NCI-H82 treated with DMSO at 0.1 percent for 48 hours (cell line): ENCODE results near the gene UBE2L5.

ENCODE experiments used
- DNase-seq: peaks from one replicate; lab custom pipeline; 2025; ENCODE audit not compliant: unreplicated experiment; lab: John Stamatoyannopoulos, UW

UBE2L5 gene

GRCh38 chr13:30422054-30422839, at the start of gene UBE2L5:
Gene UBE2L5 (plus strand): TSS chr13:30422493. CDS start chr13:30427991, 5,498 bp downstream.
- DNase-seq: peak; percentile 67

GRCh38 chr13:30373727-30374126, 48.6 kb upstream of the UBE2L5 start:
- no peak for DNase-seq

- no peak for DNase-seq
These were observed 46.9 kb upstream of the UBE2L5 start for GRCh38 chr13:30375265-30375835.

- no peak for DNase-seq
These were observed 45.6 kb upstream of the UBE2L5 start for GRCh38 chr13:30376426-30377311.

- DNase-seq: no peak
These were observed 45.0 kb upstream of the UBE2L5 start for GRCh38 chr13:30377312-30377685.

- no peak for DNase-seq
These were observed 44.1 kb upstream of the UBE2L5 start for GRCh38 chr13:30378191-30378590.

GRCh38 chr13:30381049-30381448, 41.2 kb upstream of the UBE2L5 start:
- DNase-seq: no peak

- peak; percentile 48 for DNase-seq
These were observed 39.3 kb upstream of the UBE2L5 start for GRCh38 chr13:30382836-30383525.

GRCh38 chr13:30388406-30389283, 33.6 kb upstream of the UBE2L5 start:
- no peak for DNase-seq

GRCh38 chr13:30391956-30392680, 30.2 kb upstream of the UBE2L5 start:
- DNase-seq: no peak

GRCh38 chr13:30392681-30393045, 29.6 kb upstream of the UBE2L5 start:
- DNase-seq: no peak

- no peak for DNase-seq
These were observed 27.5 kb upstream of the UBE2L5 start for GRCh38 chr13:30394751-30395191.

GRCh38 chr13:30395192-30396158, 26.8 kb upstream of the UBE2L5 start:
- peak; percentile 96 for DNase-seq

GRCh38 chr13:30396434-30397075, 25.7 kb upstream of the UBE2L5 start:
- no peak for DNase-seq

- DNase-seq: no peak
These were observed 23.7 kb upstream of the UBE2L5 start for GRCh38 chr13:30398601-30399072.

GRCh38 chr13:30400376-30400775, 21.9 kb upstream of the UBE2L5 start:
- no peak for DNase-seq

- DNase-seq: no peak
These were observed 20.9 kb upstream of the UBE2L5 start for GRCh38 chr13:30401347-30401746.

GRCh38 chr13:30403456-30403855, 18.8 kb upstream of the UBE2L5 start:
- no peak for DNase-seq
